ENCODE measurements around the gene USH1G.

Gene USH1G

GRCh38 chr17:74945543-74945942, 22.5 kb upstream of the USH1G start:
- H3K27ac ChIP-seq: no peak overlapping the region

DNA sequence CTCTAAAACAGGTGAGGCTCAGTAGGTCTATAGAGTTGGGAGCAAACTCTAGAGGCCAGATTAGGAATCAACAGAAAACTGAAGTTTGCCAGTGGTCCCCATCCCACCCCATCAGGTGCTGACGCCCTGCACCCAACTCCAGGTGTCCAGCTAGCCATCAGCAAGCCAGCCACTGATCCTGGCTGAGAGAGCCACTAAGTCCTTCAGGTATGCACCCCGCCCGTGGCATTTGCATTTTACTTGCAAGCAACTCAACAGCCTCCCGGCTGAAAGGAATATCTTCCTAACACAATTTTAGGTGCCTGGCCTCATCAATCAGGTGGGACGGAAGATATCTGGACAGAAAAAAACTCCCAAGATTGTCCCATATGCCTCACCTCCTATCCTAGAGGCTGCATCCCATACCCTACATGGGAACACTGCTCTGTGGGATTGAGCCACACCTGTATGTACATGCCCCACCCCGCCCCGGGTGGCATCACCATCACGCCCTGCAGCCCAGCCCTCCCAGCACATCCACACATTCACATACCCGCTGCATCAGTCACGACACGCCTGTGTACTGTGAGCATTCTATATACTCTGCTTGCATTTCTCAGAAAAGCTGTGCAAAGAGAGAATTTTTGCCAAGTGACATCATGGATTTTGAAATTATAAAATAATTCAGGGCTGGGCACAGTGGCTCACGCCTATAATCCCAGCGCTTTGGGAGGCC, 20.9 kb upstream of the USH1G start:
- no peak for TF ChIP-seq CTCF (conservative IDR thresholded peaks at IDR 0.05)
- H3K27ac ChIP-seq: no peak overlapping the region

More at GRCh38 chr17:74945543-74945942, 22.5 kb upstream of the USH1G start:
- TF ChIP-seq CTCF (conservative IDR thresholded peaks at IDR 0.05): no peak

GRCh38 chr17:74941128-74941725, 18.2 kb upstream of the USH1G start:
- H3K27ac ChIP-seq: no peak overlapping the region
- TF ChIP-seq CTCF (conservative IDR thresholded peaks at IDR 0.05): no peak

GRCh38 chr17:74939534-74939933, 16.5 kb upstream of the USH1G start:
- no peak overlapping the region for H3K27ac ChIP-seq
- no peak for TF ChIP-seq CTCF (conservative IDR thresholded peaks at IDR 0.05)

GRCh38 chr17:74938194-74938950, 15.3 kb upstream of the USH1G start:
- no peak overlapping the region for H3K27ac ChIP-seq
- TF ChIP-seq CTCF (conservative IDR thresholded peaks at IDR 0.05): no peak

DNA sequence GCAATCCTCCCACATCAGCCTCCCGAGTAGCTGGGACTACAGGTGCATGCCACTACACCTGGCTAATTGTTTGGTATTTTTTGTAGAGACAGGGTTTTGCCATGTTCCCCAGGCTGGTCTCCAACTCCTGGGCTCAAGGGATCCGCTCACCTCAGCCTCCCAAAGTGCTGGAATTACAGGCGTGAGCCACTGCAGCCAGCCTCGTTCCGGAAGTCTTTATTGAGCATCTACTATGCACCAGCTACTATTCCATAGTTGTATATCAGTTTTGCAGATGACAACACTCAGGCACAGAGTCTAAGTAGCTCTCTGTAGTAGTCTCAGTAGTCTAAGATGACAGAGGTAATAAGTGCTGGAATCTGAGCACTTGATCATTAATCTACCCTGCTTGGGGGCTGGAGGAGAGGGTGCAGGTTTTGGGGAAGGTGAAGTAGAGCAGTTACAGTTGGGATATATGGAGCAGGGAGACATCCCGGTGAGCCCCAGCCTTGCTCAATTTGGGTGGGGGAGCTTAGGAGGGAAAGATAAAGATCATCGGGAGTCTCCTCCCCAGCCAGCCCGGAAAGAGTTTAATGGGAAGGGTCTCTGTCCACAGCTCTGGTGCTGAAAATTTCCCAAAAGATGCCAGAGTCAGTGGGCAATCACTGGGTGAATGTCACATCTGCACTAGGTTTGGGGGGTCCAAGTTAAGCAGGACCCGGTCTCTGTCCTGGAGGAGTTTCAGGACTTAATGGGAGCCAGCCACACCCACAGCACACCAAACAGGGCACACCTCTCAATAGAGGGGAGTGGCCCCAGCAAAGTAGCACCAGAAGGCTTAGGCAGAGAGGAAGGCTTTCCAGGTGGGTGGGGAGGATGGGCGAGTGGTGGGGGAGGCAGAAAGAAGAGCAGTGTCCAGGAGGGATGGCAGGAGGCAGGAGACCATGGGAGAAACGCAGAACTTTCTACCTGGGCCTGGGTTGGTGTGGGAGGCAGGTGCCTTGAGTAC, 14.3 kb upstream of the USH1G start:
- H3K27ac ChIP-seq: no peak overlapping the region
- TF ChIP-seq CTCF (conservative IDR thresholded peaks at IDR 0.05): no peak

Measured in VCaP (cell line).